GM23338 (cell line): ENCODE measurements around the gene ZC3H7A. TPM values are rescaled to one million over a fixed set of nuclear protein-coding genes. Genes with fewer than 3 reads are reported as not detected.

Experiments
- ATAC-seq: fragments of 200-7000 bp; cut with Tn5 transposase; 3 replicates; pipeline ENCODE4 v1.9.1; 2020
- DNase-seq: peaks from one replicate; pipeline ENCODE4 v3.0.0-alpha.2; 2015; ENCODE audit warnings: low spot score
- H2AFZ ChIP-seq: fragments of 200-600 bp; sonication (generic); 2 replicates; pipeline ENCODE4 v1.8.0; 2016; ENCODE audit warnings: antibody characterized with exemption, mild to moderate bottlenecking, moderate library complexity
- H3F3A ChIP-seq: fragments of 200-600 bp; sonication (generic); replicated peaks from 2 replicates; pipeline ENCODE4 v1.8.0; 2017; ENCODE audit warnings: antibody characterized with exemption, mixed run types, low read depth
- H3K27ac ChIP-seq: fragments of 200-600 bp; sonication (generic); 2 replicates; pipeline ENCODE4 v1.6.1; 2016; ENCODE audit warnings: low read depth
- H3K27me3 ChIP-seq: fragments of 200-600 bp; sonication (generic); 2 replicates; pipeline ENCODE4 v1.8.0; 2016; ENCODE audit warnings: mild to moderate bottlenecking, mixed run types, moderate library complexity; ENCODE audit not compliant: insufficient read depth
- H3K36me3 ChIP-seq: fragments of 200-600 bp; sonication (generic); 2 replicates; pipeline ENCODE4 v1.8.0; 2016; ENCODE audit warnings: mild to moderate bottlenecking; ENCODE audit not compliant: insufficient read depth
- H3K4me1 ChIP-seq: fragments of 200-600 bp; sonication (generic); 2 replicates; pipeline ENCODE4 v1.8.0; 2016; ENCODE audit warnings: mild to moderate bottlenecking, moderate library complexity; ENCODE audit not compliant: insufficient read depth
- H3K4me2 ChIP-seq: fragments of 200-600 bp; sonication (generic); 2 replicates; pipeline ENCODE4 v1.7.1; 2017; ENCODE audit warnings: mixed run types
- H3K4me3 ChIP-seq: fragments of 200-600 bp; sonication (generic); 2 replicates; pipeline ENCODE4 v1.6.1; 2016; ENCODE audit warnings: mixed run types
- H3K79me2 ChIP-seq: fragments of 200-600 bp; sonication (generic); replicated peaks from 2 replicates; pipeline ENCODE4 v1.8.0; 2017; ENCODE audit warnings: mild to moderate bottlenecking; ENCODE audit not compliant: insufficient read depth
- H3K9me2 ChIP-seq: fragments of 200-600 bp; sonication (generic); 2 replicates; pipeline ENCODE4 v1.8.0; 2017; ENCODE audit not compliant: insufficient read depth
- H4K20me1 ChIP-seq: fragments of 200-600 bp; sonication (generic); replicated peaks from 2 replicates; pipeline ENCODE4 v1.8.0; 2017; ENCODE audit warnings: mild to moderate bottlenecking; ENCODE audit not compliant: insufficient read depth
- H3K27ac Mint-ChIP-seq: 2 replicates; pipeline ENCODE4 v1.8.0; 2020; ENCODE audit warnings: inconsistent platforms, mild to moderate bottlenecking, moderate library complexity, mixed read lengths
- H3K27me3 Mint-ChIP-seq: 3 replicates; pipeline ENCODE4 v1.8.0; 2022; ENCODE audit warnings: low read depth, mild to moderate bottlenecking, moderate library complexity, mixed read lengths, inconsistent platforms; ENCODE audit not compliant: insufficient read depth, poor library complexity
- H3K36me3 Mint-ChIP-seq: 3 replicates; pipeline ENCODE4 v1.8.0; 2021; ENCODE audit warnings: low read depth, mild to moderate bottlenecking, inconsistent platforms, moderate library complexity, mixed read lengths
- H3K4me1 Mint-ChIP-seq: 3 replicates; pipeline ENCODE4 v1.8.0; 2020; ENCODE audit warnings: mild to moderate bottlenecking, inconsistent platforms, mixed read lengths
- H3K4me3 Mint-ChIP-seq: 3 replicates; pipeline ENCODE4 v1.8.0; 2021; ENCODE audit warnings: moderate library complexity, mild to moderate bottlenecking, inconsistent platforms, mixed read lengths
- H3K9me3 Mint-ChIP-seq: 3 replicates; pipeline ENCODE4 v1.8.0; 2020; ENCODE audit warnings: moderate library complexity, mild to moderate bottlenecking, inconsistent platforms, mixed read lengths
- EZH2 ChIP-seq: fragments of 200-600 bp; sonication (generic); IDR thresholded peaks from one replicate; pipeline ENCODE4 v1.8.0; 2017; ENCODE audit warnings: antibody characterized with exemption, mild to moderate bottlenecking, low read depth; ENCODE audit not compliant: unreplicated experiment
- ZNF114 ChIP-seq: fragments of 250-450 bp; sonication (Bioruptor Pico); IDR thresholded peaks from 2 replicates; pipeline ENCODE4 v1.5.0; 2020; ENCODE audit warnings: mild to moderate bottlenecking, moderate library complexity
- ZNF331 ChIP-seq: fragments of 250-450 bp; sonication (Bioruptor Pico); IDR thresholded peaks from 2 replicates; pipeline ENCODE4 v1.5.0; 2020; ENCODE audit warnings: low read depth, mild to moderate bottlenecking, moderate library complexity
- polyA plus RNA-seq: library from polyadenylated mRNA; unstranded; fragments of >200 nt; fragmentation: Nextera tagmentation; extraction: Ambion mirVana; gene quantifications from 2 replicates; pipeline ENCODE4 v1.2.1, GENCODE V29; 2016
- total RNA-seq: library from RNA; depleted of rRNA; stranded (reverse); fragments of >200 nt; shearing (Covaris generic); gene quantifications from 2 replicates; pipeline ENCODE4 v1.2.3, GENCODE V29; 2014
- TF ChIP-seq, protein P1 (sequence below): fragments of 250-450 bp; sonication (Bioruptor Pico); IDR thresholded peaks from 2 replicates; pipeline ENCODE4 v1.5.0; 2020; ENCODE audit warnings: mild to moderate bottlenecking, moderate library complexity
- TF ChIP-seq, protein P2 (sequence below): IDR thresholded peaks from one replicate; pipeline ENCODE4 v1.6.1; 2018; ENCODE audit warnings: antibody characterized with exemption; ENCODE audit not compliant: unreplicated experiment

ZC3H7A gene
- total and polyA plus RNA-seq, 2 experiments from 2014 or later: 32.7 to 42.2 TPM

DNA sequence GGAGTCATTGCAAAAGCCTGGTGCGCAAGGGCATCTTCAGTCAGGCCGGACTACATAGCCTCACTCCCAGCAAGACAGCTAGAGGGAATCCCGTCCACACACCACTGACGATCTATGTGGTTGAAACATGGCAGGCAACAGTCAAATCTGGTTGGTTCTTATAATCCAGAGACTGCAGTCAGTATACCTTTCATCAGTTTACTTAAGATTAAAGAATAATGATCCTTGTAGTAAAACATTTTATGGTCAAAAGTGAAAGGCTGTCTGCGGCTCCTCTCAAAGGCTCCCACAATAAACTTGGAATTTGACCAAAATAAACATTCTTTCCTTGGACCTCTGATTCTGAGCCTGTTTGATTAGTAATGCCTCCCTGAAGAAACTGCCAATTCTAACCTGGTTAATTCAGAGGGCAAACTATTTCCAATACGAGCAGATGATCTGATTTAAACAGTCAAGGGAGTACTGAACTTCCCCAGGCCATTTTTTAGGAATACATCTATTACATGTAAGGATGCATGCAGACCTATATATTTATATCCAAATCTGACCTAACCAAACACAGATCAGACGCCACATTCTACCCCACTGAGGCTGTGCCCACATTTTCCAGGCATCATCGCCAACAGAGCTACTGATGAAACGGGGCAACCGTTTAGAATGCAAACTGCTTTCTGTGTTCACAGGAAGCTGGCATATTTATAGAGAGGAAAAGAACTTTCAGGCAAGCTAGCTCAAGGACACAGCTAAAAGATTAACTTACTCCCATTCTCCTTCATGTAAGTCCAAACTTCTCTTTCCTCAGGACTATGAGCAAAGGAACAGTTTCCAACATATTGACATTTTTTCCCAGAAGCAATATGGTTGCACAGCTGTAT is 39.1 kb downstream of the ZC3H7A start:
- Histone ChIP-seq H3K36me3 (peaks cover 57% of the 10 kb centered on the region), H3F3A (peaks cover 5% of the 10 kb centered on the region; the same call in 1 of the 2 replicates), H3K79me2 (no peaks in the 10 kb centered on the region), H4K20me1 (peaks cover 3% of the 10 kb centered on the region; the same call in 1 of the 2 replicates), H3K4me2 (no peak overlapping the region), H3K9me2 (no peaks in the 10 kb centered on the region), H2AFZ (no peak overlapping the region), H3K27me3 (no peaks in the 10 kb centered on the region), H3K27ac (no peak overlapping the region), H3K4me1 (no peaks in the 10 kb centered on the region), H3K4me3 (no peak overlapping the region)
- Mint-ChIP-seq H3K9me3 (no peaks in the 10 kb centered on the region), H3K36me3 (peaks cover 67% of the 10 kb centered on the region), H3K27ac (no peak overlapping the region), H3K4me1 (no peaks in the 10 kb centered on the region), H3K27me3 (no peaks in the 10 kb centered on the region), H3K4me3 (no peak overlapping the region)
- TF ChIP-seq ZNF331 (CRISPR knock-in tag) (no peak), EZH2 (no peak), ZNF114 (CRISPR knock-in tag) (no peak)
- TF ChIP-seq, protein P1, sequence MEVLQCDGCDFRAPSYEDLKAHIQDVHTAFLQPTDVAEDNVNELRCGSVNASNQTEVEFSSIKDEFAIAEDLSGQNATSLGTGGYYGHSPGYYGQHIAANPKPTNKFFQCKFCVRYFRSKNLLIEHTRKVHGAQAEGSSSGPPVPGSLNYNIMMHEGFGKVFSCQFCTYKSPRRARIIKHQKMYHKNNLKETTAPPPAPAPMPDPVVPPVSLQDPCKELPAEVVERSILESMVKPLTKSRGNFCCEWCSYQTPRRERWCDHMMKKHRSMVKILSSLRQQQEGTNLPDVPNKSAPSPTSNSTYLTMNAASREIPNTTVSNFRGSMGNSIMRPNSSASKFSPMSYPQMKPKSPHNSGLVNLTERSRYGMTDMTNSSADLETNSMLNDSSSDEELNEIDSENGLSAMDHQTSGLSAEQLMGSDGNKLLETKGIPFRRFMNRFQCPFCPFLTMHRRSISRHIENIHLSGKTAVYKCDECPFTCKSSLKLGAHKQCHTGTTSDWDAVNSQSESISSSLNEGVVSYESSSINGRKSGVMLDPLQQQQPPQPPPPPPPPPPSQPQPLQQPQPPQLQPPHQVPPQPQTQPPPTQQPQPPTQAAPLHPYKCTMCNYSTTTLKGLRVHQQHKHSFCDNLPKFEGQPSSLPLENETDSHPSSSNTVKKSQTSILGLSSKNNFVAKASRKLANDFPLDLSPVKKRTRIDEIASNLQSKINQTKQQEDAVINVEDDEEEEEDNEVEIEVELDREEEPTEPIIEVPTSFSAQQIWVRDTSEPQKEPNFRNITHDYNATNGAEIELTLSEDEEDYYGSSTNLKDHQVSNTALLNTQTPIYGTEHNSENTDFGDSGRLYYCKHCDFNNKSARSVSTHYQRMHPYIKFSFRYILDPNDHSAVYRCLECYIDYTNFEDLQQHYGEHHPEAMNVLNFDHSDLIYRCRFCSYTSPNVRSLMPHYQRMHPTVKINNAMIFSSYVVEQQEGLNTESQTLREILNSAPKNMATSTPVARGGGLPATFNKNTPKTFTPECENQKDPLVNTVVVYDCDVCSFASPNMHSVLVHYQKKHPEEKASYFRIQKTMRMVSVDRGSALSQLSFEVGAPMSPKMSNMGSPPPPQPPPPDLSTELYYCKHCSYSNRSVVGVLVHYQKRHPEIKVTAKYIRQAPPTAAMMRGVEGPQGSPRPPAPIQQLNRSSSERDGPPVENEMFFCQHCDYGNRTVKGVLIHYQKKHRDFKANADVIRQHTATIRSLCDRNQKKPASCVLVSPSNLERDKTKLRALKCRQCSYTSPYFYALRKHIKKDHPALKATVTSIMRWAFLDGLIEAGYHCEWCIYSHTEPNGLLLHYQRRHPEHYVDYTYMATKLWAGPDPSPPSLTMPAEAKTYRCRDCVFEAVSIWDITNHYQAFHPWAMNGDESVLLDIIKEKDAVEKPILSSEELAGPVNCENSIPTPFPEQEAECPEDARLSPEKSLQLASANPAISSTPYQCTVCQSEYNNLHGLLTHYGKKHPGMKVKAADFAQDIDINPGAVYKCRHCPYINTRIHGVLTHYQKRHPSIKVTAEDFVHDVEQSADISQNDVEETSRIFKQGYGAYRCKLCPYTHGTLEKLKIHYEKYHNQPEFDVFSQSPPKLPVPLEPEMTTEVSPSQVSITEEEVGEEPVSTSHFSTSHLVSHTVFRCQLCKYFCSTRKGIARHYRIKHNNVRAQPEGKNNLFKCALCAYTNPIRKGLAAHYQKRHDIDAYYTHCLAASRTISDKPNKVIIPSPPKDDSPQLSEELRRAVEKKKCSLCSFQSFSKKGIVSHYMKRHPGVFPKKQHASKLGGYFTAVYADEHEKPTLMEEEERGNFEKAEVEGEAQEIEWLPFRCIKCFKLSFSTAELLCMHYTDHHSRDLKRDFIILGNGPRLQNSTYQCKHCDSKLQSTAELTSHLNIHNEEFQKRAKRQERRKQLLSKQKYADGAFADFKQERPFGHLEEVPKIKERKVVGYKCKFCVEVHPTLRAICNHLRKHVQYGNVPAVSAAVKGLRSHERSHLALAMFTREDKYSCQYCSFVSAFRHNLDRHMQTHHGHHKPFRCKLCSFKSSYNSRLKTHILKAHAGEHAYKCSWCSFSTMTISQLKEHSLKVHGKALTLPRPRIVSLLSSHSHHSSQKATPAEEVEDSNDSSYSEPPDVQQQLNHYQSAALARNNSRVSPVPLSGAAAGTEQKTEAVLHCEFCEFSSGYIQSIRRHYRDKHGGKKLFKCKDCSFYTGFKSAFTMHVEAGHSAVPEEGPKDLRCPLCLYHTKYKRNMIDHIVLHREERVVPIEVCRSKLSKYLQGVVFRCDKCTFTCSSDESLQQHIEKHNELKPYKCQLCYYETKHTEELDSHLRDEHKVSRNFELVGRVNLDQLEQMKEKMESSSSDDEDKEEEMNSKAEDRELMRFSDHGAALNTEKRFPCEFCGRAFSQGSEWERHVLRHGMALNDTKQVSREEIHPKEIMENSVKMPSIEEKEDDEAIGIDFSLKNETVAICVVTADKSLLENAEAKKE: no peak
- TF ChIP-seq, protein P2, sequence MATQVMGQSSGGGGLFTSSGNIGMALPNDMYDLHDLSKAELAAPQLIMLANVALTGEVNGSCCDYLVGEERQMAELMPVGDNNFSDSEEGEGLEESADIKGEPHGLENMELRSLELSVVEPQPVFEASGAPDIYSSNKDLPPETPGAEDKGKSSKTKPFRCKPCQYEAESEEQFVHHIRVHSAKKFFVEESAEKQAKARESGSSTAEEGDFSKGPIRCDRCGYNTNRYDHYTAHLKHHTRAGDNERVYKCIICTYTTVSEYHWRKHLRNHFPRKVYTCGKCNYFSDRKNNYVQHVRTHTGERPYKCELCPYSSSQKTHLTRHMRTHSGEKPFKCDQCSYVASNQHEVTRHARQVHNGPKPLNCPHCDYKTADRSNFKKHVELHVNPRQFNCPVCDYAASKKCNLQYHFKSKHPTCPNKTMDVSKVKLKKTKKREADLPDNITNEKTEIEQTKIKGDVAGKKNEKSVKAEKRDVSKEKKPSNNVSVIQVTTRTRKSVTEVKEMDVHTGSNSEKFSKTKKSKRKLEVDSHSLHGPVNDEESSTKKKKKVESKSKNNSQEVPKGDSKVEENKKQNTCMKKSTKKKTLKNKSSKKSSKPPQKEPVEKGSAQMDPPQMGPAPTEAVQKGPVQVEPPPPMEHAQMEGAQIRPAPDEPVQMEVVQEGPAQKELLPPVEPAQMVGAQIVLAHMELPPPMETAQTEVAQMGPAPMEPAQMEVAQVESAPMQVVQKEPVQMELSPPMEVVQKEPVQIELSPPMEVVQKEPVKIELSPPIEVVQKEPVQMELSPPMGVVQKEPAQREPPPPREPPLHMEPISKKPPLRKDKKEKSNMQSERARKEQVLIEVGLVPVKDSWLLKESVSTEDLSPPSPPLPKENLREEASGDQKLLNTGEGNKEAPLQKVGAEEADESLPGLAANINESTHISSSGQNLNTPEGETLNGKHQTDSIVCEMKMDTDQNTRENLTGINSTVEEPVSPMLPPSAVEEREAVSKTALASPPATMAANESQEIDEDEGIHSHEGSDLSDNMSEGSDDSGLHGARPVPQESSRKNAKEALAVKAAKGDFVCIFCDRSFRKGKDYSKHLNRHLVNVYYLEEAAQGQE: no peak
- DNase-seq: no peak
- no peak for ATAC-seq
